GM10248 (cell line): ENCODE results near the gene CCNC.

Experiments used
- CTCF ChIA-PET: fragments of 300-600 bp; sonication (Branson Sonifier 250); formaldehyde crosslinking; extraction: SDS; loops from one replicate; lab custom pipeline; 2021; ENCODE audit warnings: antibody characterized with exemption; lab: Yijun Ruan, JAX
- POLR2A ChIA-PET: fragments of 350-650 bp; sonication (Branson Sonifier 250); formaldehyde crosslinking; extraction: SDS; loops from one replicate; lab custom pipeline; 2020; ENCODE audit warnings: antibody characterized with exemption; lab: Yijun Ruan, JAX
- DNase-seq: peaks from one replicate; pipeline ENCODE4 v3.0.0; 2012; ENCODE audit errors: extremely low spot score
- CTCF ChIP-seq: IDR thresholded peaks from 2 replicates; pipeline ENCODE4 v1.5.1; 2012; ENCODE audit warnings: mild to moderate bottlenecking, low read depth; ENCODE audit errors: extremely low read depth, missing control alignments, control extremely low read depth

The CCNC gene

GRCh38 chr6:99612551-99613408 lies 44.3 kb upstream of the CCNC start:
- no peak for DNase-seq
- CTCF ChIA-PET, result interaction anchor here (0.7 to 3.9 kb wide), 13 partner anchors 10 to 142 kb away, joined by 3 to 21 read pairs (median 5); partner anchors contain the start of gene CCNC
- POLR2A ChIA-PET, result no interaction called here
- no peak for TF ChIP-seq CTCF

- TF ChIP-seq CTCF, result no peak
- DNase-seq, result peak; percentile 54
- ChIA-PET POLR2A (no interaction called here), CTCF (interaction anchor here (0.7 to 3.9 kb wide), 12 partner anchors 8 to 143 kb away, joined by 3 to 21 read pairs (median 4); no protein-coding TSS in a partner anchor)
These were observed 42.7 kb upstream of the CCNC start for GRCh38 chr6:99611148-99611547.

GRCh38 chr6:99609905-99610489 lies 41.5 kb upstream of the CCNC start:
- DNase-seq, result no peak
- ChIA-PET POLR2A (no interaction called here), CTCF (interaction anchor here (1.4 to 2.7 kb wide), 5 partner anchors 11 to 142 kb away, joined by 3 to 15 read pairs (median 6); no protein-coding TSS in a partner anchor)

GRCh38 chr6:99608886-99609482 lies 40.5 kb upstream of the CCNC start:
- no peak for TF ChIP-seq CTCF
- CTCF ChIA-PET, result interaction anchor here (1.3 to 2.5 kb wide), 3 partner anchors 8 to 279 kb away, joined by 3 to 12 read pairs (median 4); no protein-coding TSS in a partner anchor

More at GRCh38 chr6:99609905-99610489, 41.5 kb upstream of the CCNC start:
- no peak for TF ChIP-seq CTCF

GRCh38 chr6:99608059-99608885 lies 39.8 kb upstream of the CCNC start:
- DNase-seq, result no peak
- ChIA-PET POLR2A (no interaction called here), CTCF (interaction anchor here (1.3 to 2.5 kb wide), 4 partner anchors 8 to 278 kb away, joined by 3 to 12 read pairs (median 5); no protein-coding TSS in a partner anchor)
- no peak for TF ChIP-seq CTCF

More at GRCh38 chr6:99608886-99609482, 40.5 kb upstream of the CCNC start:
- no peak for DNase-seq
- POLR2A ChIA-PET, result no interaction called here
